Measurements from ENCODE around the gene TEDC2.

GRCh38 chr16:2480948-2481347 is 21.0 kb downstream of the TEDC2 start:
- TF ChIP-seq, protein P1, sequence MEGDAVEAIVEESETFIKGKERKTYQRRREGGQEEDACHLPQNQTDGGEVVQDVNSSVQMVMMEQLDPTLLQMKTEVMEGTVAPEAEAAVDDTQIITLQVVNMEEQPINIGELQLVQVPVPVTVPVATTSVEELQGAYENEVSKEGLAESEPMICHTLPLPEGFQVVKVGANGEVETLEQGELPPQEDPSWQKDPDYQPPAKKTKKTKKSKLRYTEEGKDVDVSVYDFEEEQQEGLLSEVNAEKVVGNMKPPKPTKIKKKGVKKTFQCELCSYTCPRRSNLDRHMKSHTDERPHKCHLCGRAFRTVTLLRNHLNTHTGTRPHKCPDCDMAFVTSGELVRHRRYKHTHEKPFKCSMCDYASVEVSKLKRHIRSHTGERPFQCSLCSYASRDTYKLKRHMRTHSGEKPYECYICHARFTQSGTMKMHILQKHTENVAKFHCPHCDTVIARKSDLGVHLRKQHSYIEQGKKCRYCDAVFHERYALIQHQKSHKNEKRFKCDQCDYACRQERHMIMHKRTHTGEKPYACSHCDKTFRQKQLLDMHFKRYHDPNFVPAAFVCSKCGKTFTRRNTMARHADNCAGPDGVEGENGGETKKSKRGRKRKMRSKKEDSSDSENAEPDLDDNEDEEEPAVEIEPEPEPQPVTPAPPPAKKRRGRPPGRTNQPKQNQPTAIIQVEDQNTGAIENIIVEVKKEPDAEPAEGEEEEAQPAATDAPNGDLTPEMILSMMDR (IDR thresholded peaks at IDR 0.05): no peak
- TF ChIP-seq POLR2A (IDR thresholded peaks at IDR 0.05): no peak

All from uterus (tissue), 2 donors.